HepG2 (cell line): ENCODE data around the gene NSF. TPM values are rescaled to one million over a fixed set of nuclear protein-coding genes. Genes with fewer than 3 reads are reported as not detected.
A peak's percentile ranks its signal among the peaks of the same experiment; 100 is the strongest.
"Not testable (repeated sequence)": the region's sequence is repeated elsewhere in the genome, so short reads cannot be mapped to it uniquely, and the experiment has no call there.

Source experiments
- ATAC-seq: fragments of 200-7000 bp; cut with Tn5 transposase; 3 replicates; pipeline ENCODE4 v1.9.1; 2020; ENCODE audit warnings: mild to moderate bottlenecking, moderate library complexity
- Bru-seq: library from RNA; stranded (reverse); fragments of 400-500 nt; gene quantifications from one replicate; lab custom pipeline; 2021; lab: Mats Ljungman, UMichigan
- BruChase-seq, 2 experiments: library from RNA; stranded (reverse); fragments of 400-500 nt; gene quantifications; one replicate each; lab custom pipeline; 2021; lab: Mats Ljungman, UMichigan
- BruUV-seq: library from RNA; stranded (reverse); fragments of 400-500 nt; replicated peaks from 2 replicates; lab custom pipeline; 2021; lab: Mats Ljungman, UMichigan
- CTCF ChIA-PET: fragments of 300-600 bp; formaldehyde crosslinking; extraction: SDS; loops from one replicate; lab custom pipeline; 2021; ENCODE audit warnings: low total read pairs, inconsistent platforms, low intra/inter-chr PET ratio; lab: Yijun Ruan, JAX
- POLR2A ChIA-PET: fragments of 350-600 bp; sonication (Branson Sonifier 250); formaldehyde crosslinking; loops from one replicate; lab custom pipeline; 2020; ENCODE audit warnings: antibody characterized with exemption, inconsistent platforms; lab: Yijun Ruan, JAX
- DNase-seq: peaks from one replicate; pipeline ENCODE4 v3.0.0-alpha.2; 2015; ENCODE audit warnings: low spot score
- FAIRE-seq: peaks from 3 replicates; lab custom pipeline; 2011; peaks lifted over from hg19 to GRCh38; lab: Jason Lieb, UNC
- H2AFZ ChIP-seq: one replicate; pipeline ENCODE4 v1.6.1; 2011; ENCODE audit warnings: low read length, inconsistent platforms
- H3K27ac ChIP-seq: fragments of 300-600 bp; 3 replicates; pipeline ENCODE4 v1.8.0; 2011; ENCODE audit warnings: mixed run types, mild to moderate bottlenecking, mixed read lengths, low read length, inconsistent platforms; ENCODE audit not compliant: insufficient read depth; ENCODE audit errors: extremely low read length
- H3K27me3 ChIP-seq, 2 experiments: fragments of 200-600 bp in 1 of 2; 2 replicates in 1 of 2; 3 replicates in 1 of 2; pipeline versions ENCODE4 v1.6.0 to v1.8.0; 2011; ENCODE audit warnings: low read length in 2 of 2, mild to moderate bottlenecking in 2 of 2, moderate library complexity in 2 of 2, inconsistent platforms in 1 of 2; ENCODE audit not compliant: insufficient read depth in 2 of 2, control insufficient read depth in 1 of 2
- H3K36me3 ChIP-seq, 2 experiments: fragments of 200-600 bp in 1 of 2; replicated peaks in 1 of 2; 2 replicates in 1 of 2; 3 replicates in 1 of 2; pipeline versions ENCODE4 v1.5.1 to v1.8.0; 2011; ENCODE audit warnings: low read length in 2 of 2, inconsistent platforms in 1 of 2; ENCODE audit not compliant: insufficient read depth in 2 of 2, control insufficient read depth in 1 of 2
- H3K4me1 ChIP-seq: 2 replicates; pipeline ENCODE4 v1.5.1; 2012; ENCODE audit warnings: low read length, inconsistent platforms; ENCODE audit not compliant: insufficient read depth
- H3K4me2 ChIP-seq: 2 replicates; pipeline ENCODE4 v1.6.0; 2011; ENCODE audit warnings: low read depth, low read length, inconsistent platforms
- H3K4me3 ChIP-seq, 3 experiments: fragments of 200-600 bp in 1 of 3; sonication (generic), shearing (Covaris generic) in 1 of 3; replicated peaks in 1 of 3; 2 replicates each; pipeline ENCODE4 v1.5.1; 2011 to 2016; ENCODE audit warnings: low read length in 3 of 3, inconsistent platforms in 2 of 3, low read depth in 2 of 3, mild to moderate bottlenecking in 2 of 3, control low read depth in 1 of 3, mixed read lengths in 1 of 3; ENCODE audit not compliant: insufficient read depth in 1 of 3
- H3K79me2 ChIP-seq: one replicate; pipeline ENCODE4 v1.6.1; 2011; ENCODE audit warnings: low read length, inconsistent platforms; ENCODE audit not compliant: insufficient read depth
- H3K9ac ChIP-seq: 2 replicates; pipeline ENCODE4 v1.6.0; 2011; ENCODE audit warnings: mild to moderate bottlenecking, low read depth, low read length, inconsistent platforms; ENCODE audit not compliant: insufficient read depth
- H3K9me3 ChIP-seq: 2 replicates; pipeline ENCODE4 v1.5.1; 2012; ENCODE audit warnings: mild to moderate bottlenecking, low read length
- H4K20me1 ChIP-seq: 2 replicates; pipeline ENCODE4 v1.6.0; 2011; ENCODE audit warnings: inconsistent platforms, mild to moderate bottlenecking, low read length, moderate library complexity; ENCODE audit not compliant: insufficient read depth
- WGBS: methylation state at CpG from one replicate; pipeline ENCODE4 v1.1.6; 2017; ENCODE audit warnings: low lambda C conversion rate; 5-methylcytosine and 5-hydroxymethylcytosine counted together
- in situ Hi-C: cut with HindIII; loops from 2 replicates; pipeline ENCODE4 v1.10.0; 2017; ENCODE audit warnings: low pct_unique_long_range_greater_than_20kb; ENCODE audit not compliant: extremely low pct_ligation_motif_present
- intact Hi-C: fragments of 100-400 bp; cut with micrococcal nuclease; formaldehyde crosslinking; loops from one replicate; pipeline ENCODE4 v1.10.0; 2022; ENCODE audit not compliant: unreplicated experiment
- long read RNA-seq, 2 experiments: library from RNA in 1 of 2; library from polyadenylated mRNA in 1 of 2; stranded (forward) in 1 of 2; unstranded in 1 of 2; transcript quantifications; one replicate each; pipeline ENCODE4 v2.0.0, GENCODE V29; 2019 to 2022
- polyA minus RNA-seq, 3 experiments: library from RNA; depleted of rRNA, polyadenylated mRNA; stranded (reverse); fragments of >200 nt; gene quantifications; 2 replicates each; pipeline ENCODE4 v1.2.3, GENCODE V29; 2011; ENCODE audit warnings: low replicate concordance in 1 of 3
- polyA plus RNA-seq, 8 experiments: library from polyadenylated mRNA; depleted of rRNA in 3 of 8; stranded (reverse) in 7 of 8; unstranded in 1 of 8; fragments of >200 nt; fragmentation: Illumina TruSeq in 4 of 8; extraction: Trizol in 4 of 8; gene quantifications; 2 replicates each; pipeline versions ENCODE4 v1.2.1 to v1.2.3, GENCODE V29; 2011 to 2016; ENCODE audit warnings: low read depth in 4 of 8, missing spikeins in 1 of 8, mixed read lengths in 1 of 8; ENCODE audit not compliant: insufficient read depth in 1 of 8
- total RNA-seq, 5 experiments: library from RNA; depleted of rRNA; stranded (reverse); fragments of >200 nt; fragmentation: Illumina TruSeq; extraction: Trizol; gene quantifications; 2 replicates each; pipeline ENCODE4 v1.2.3, GENCODE V29; 2016; ENCODE audit warnings: low read depth in 1 of 5

The NSF gene
- total RNA-seq (2016; rRNA removed; fragmentation: Illumina TruSeq; extraction: Trizol) = 37.8 and 70.3 TPM in 2 replicates
- total RNA-seq (2016; cell fraction: cytosol; rRNA removed; fragmentation: Illumina TruSeq; extraction: Trizol; ENCODE audit: low read depth) = 6.4 and 8.5 TPM in 2 replicates
- 38.8 and 63.7 TPM in 2 replicates for total RNA-seq (2016; cell fraction: insoluble cytoplasmic fraction; rRNA removed; fragmentation: Illumina TruSeq; extraction: Trizol)
- 11.3 and 12.9 TPM in 2 replicates for total RNA-seq (2016; cell fraction: membrane; rRNA removed; fragmentation: Illumina TruSeq; extraction: Trizol)
- total RNA-seq (2016; cell fraction: nucleus; rRNA removed; fragmentation: Illumina TruSeq; extraction: Trizol) = 34.7 and 43.5 TPM in 2 replicates
- polyA plus RNA-seq (2011; rRNA removed) = 21.0 and 21.9 TPM in 2 replicates
- polyA plus RNA-seq (2011; cell fraction: cytosol; rRNA removed) = 11.2 and 17.5 TPM in 2 replicates
- polyA plus RNA-seq (2011; cell fraction: nucleus; rRNA removed) = 12.8 TPM in 2 replicates
- polyA plus RNA-seq (2012) = 16.7 and 21.2 TPM in 2 replicates
- 1.3 and 1.5 TPM in 2 replicates for polyA plus RNA-seq (2016; cell fraction: cytosol; fragmentation: Illumina TruSeq; extraction: Trizol; ENCODE audit: low read depth)
- polyA plus RNA-seq (2016; cell fraction: insoluble cytoplasmic fraction; fragmentation: Illumina TruSeq; extraction: Trizol; ENCODE audit: low read depth) = 49.5 and 50.8 TPM in 2 replicates
- polyA plus RNA-seq (2016; cell fraction: membrane; fragmentation: Illumina TruSeq; extraction: Trizol; ENCODE audit: low read depth) = 4.3 and 4.7 TPM in 2 replicates
- 26.1 and 30.2 TPM in 2 replicates for polyA plus RNA-seq (2016; cell fraction: nucleus; fragmentation: Illumina TruSeq; extraction: Trizol; ENCODE audit: insufficient read depth, low read depth)
- 23.8 and 23.9 TPM in 2 replicates for polyA minus RNA-seq (2011; rRNA and poly(A)+ RNA removed; ENCODE audit: low replicate concordance)
- polyA minus RNA-seq (2011; cell fraction: cytosol; rRNA and poly(A)+ RNA removed) = 17.0 and 18.6 TPM in 2 replicates
- 85.0 and 88.5 TPM in 2 replicates for polyA minus RNA-seq (2011; cell fraction: nucleus; rRNA and poly(A)+ RNA removed)
- percentile 59 among the genes with signal in this experiment for Bru-seq, nascent RNA
- BruChase-seq, experiment 1, labeled RNA remaining after a 6-hour chase = percentile 59 among the genes with signal in this experiment
- BruChase-seq, experiment 2, labeled RNA remaining after a 2-hour chase = percentile 56 among the genes with signal in this experiment
- long read RNA-seq, experiment 1, transcript NSF-206 (20 exons, 2,667 nt) = minor isoform, 5 of 31 reads
- long read RNA-seq, experiment 1, transcript NSF-201 (21 exons, 3,983 nt) = major isoform, 18 of 31 reads
- long read RNA-seq, experiment 1, partial matches to known transcripts = 4 of 31 reads
- long read RNA-seq, experiment 1, other reads (novel, unspliced or antisense) = 4 of 31 reads
- long read RNA-seq, experiment 2, transcript NSF-206 (20 exons, 2,667 nt) = minor isoform, 7 of 60 reads
- long read RNA-seq, experiment 2, transcript NSF-201 (21 exons, 3,983 nt) = major isoform, 14 of 60 reads
- long read RNA-seq, experiment 2, partial matches to known transcripts = 11 of 60 reads
- long read RNA-seq, experiment 2, other reads (novel, unspliced or antisense) = 28 of 60 reads

DNA sequence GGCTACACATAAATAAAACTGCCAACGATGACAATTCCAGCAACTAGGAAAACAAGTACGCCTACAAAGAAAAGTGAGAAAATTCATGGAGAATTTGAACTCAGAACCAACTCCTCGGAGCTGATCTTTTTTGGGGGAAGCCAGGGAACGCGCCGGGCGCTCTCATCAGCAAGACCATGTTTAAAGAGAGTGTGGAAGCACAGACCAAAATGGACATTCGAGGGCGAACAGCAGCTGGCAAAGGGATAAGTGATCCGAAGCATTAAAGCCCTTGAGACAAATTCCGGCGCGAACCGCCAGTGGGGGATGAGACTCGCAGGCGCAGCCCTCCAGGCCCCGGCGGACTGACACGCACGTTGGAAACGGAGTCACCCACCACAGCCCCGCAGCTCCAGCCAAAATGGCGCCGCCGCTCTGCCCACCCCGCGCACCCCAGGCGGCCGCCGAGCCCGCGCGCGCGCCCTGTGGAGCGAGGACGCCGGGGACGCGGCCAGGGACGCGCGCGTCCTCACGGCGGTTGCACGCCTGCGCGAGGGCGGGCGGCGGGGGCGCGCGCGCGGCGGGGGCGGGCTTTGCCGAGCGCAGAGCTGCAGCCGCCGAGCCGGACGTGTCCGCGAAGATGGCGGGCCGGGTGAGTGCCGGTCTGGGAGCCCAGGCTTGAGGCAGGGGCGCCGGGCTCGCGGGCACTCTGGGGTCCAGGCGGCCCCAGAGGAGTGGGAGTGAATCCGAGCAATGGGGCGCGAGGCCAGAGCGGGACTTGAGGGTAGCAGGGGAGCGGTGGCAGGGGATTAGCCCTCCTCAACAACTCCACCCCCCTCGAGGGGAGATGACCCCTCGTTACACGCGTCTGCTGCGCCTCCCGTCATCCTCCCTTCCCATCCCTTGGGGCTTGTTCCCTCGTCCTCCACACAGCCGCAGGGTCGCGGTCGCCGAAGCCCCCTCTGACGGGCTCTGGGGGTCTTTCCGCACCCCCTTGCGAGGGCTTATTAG lies at the start of gene NSF:
NSF (plus strand) TSS at position 513 of the 990 bp plus-strand sequence; CDS start at position 620, 107 bp downstream.
- H2AFZ ChIP-seq, POLR2A ChIA-PET, H3K9me3 ChIP-seq, H3K4me2 ChIP-seq, DNase-seq, H3K27ac ChIP-seq, in situ Hi-C loops, BruUV-seq, H3K79me2 ChIP-seq, H3K36me3 ChIP-seq, H3K9ac ChIP-seq, H3K4me3 ChIP-seq, H3K27me3 ChIP-seq, FAIRE-seq, CTCF ChIA-PET, intact Hi-C loops, H3K4me1 ChIP-seq, H4K20me1 ChIP-seq: not testable (repeated sequence)
- no CpG with 5 or more reads among the region's 95 CpGs for WGBS
- peak; percentile 83 for ATAC-seq

- ATAC-seq, H3K9me3 ChIP-seq, H3K27me3 ChIP-seq, H3K79me2 ChIP-seq, DNase-seq, POLR2A ChIA-PET, H3K4me2 ChIP-seq, in situ Hi-C loops, CTCF ChIA-PET, H2AFZ ChIP-seq, FAIRE-seq, H3K36me3 ChIP-seq, intact Hi-C loops, H4K20me1 ChIP-seq, H3K4me3 ChIP-seq, H3K27ac ChIP-seq, H3K4me1 ChIP-seq, H3K9ac ChIP-seq: not testable (repeated sequence)
- 96% methylated on average over 9 of the region's 10 CpGs for WGBS
- BruUV-seq = TSS peak; percentile 67
Measured at GRCh38 chr17:46548607-46549006, 41.9 kb upstream of the NSF start.

- H3K79me2 ChIP-seq, H3K9me3 ChIP-seq, in situ Hi-C loops, H3K4me3 ChIP-seq, intact Hi-C loops, POLR2A ChIA-PET, BruUV-seq, H2AFZ ChIP-seq, DNase-seq, H4K20me1 ChIP-seq, H3K36me3 ChIP-seq, H3K4me1 ChIP-seq, CTCF ChIA-PET, H3K4me2 ChIP-seq, FAIRE-seq, H3K27me3 ChIP-seq, H3K9ac ChIP-seq, H3K27ac ChIP-seq: not testable (repeated sequence)
- no CpG with 5 or more reads among the region's 20 CpGs for WGBS
- peak; percentile 69 for ATAC-seq
Measured at GRCh38 chr17:46559155-46559554, 31.3 kb upstream of the NSF start.
